ENCODE data around the gene ABHD6.

The ABHD6 gene

GRCh38 chr3:58250093-58250707, 12.6 kb downstream of the ABHD6 start:
- TF ChIP-seq, protein P1, sequence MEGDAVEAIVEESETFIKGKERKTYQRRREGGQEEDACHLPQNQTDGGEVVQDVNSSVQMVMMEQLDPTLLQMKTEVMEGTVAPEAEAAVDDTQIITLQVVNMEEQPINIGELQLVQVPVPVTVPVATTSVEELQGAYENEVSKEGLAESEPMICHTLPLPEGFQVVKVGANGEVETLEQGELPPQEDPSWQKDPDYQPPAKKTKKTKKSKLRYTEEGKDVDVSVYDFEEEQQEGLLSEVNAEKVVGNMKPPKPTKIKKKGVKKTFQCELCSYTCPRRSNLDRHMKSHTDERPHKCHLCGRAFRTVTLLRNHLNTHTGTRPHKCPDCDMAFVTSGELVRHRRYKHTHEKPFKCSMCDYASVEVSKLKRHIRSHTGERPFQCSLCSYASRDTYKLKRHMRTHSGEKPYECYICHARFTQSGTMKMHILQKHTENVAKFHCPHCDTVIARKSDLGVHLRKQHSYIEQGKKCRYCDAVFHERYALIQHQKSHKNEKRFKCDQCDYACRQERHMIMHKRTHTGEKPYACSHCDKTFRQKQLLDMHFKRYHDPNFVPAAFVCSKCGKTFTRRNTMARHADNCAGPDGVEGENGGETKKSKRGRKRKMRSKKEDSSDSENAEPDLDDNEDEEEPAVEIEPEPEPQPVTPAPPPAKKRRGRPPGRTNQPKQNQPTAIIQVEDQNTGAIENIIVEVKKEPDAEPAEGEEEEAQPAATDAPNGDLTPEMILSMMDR (conservative IDR thresholded peaks at IDR 0.05; ENCODE audit: low read depth, low read length) = no peak
- H3K4me3 ChIP-seq (ENCODE audit: low read depth, low read length) = no peak overlapping the region
- no peak for DNase-seq (ENCODE audit: low read depth)

DNA sequence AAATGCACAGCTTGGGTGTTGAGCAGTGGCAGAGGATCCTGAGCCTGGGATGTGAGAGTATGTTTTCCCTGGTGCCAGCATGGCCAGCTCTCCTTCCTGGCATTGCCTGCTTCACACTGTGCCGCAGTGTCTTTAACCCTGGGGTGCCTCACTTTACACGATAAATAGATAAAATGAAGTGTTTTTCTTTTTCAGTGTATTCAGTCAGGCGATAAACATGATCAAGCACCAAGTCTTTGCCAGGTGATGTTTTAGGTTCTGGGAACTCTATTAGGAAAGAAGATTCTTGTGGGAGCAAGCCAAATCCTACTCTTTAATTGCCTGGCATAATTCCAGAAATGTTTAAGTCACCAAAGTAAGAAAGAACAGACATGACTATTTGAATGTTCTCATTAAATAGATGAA, 14.0 kb downstream of the ABHD6 start:
- no peak for DNase-seq (ENCODE audit: low read depth)
- TF ChIP-seq, protein P1 (conservative IDR thresholded peaks at IDR 0.05; ENCODE audit: low read depth, low read length) = no peak

DNA sequence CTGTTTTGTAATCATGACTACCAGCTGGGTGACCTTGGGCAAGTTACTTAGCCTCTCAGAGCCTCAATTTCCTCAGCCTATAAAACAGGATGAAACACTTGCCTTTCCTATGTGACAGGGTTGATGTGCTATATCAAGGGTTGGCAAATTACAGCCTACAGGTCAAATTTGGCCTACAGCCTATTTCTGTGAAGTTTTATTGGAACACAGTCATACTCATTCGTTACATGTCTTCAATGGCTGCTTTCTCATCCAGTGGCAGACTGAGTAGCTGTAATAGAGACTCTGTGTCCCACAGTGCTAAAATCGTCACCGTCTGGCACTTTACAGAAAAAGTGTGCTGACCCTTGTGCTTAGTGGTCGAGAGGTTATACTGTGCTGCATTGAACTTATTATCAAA, 16.6 kb downstream of the ABHD6 start:
- no peak overlapping the region for H3K4me3 ChIP-seq (ENCODE audit: low read depth, low read length)
- TF ChIP-seq, protein P1 (conservative IDR thresholded peaks at IDR 0.05; ENCODE audit: low read depth, low read length) = no peak
- DNase-seq (ENCODE audit: low read depth) = no peak

More for the DNA sequence above, 14.0 kb downstream of the ABHD6 start:
- H3K4me3 ChIP-seq (ENCODE audit: low read depth, low read length) = no peak overlapping the region

DNA sequence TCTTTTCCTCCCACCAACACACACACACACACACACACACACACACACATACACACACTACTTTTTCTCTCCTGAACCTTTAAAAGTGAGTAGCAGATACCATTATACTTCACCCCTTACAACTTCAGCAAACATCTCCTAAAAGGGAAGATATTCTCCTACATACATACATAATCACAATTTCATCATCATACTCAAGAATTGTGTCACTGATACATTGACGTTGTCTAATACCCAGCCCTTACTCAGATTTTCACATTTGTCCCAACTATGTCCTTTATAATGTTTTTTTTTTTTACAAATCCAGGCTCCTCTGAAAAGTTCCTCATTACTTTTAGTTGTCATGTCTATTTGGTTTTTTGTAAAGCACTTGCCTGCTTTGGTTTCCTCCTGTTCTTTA, 18.5 kb downstream of the ABHD6 start:
- H3K4me3 ChIP-seq (ENCODE audit: low read depth, low read length) = no peak overlapping the region
- DNase-seq (ENCODE audit: low read depth) = no peak
- TF ChIP-seq, protein P1 (conservative IDR thresholded peaks at IDR 0.05; ENCODE audit: low read depth, low read length) = no peak

GRCh38 chr3:58256511-58256910, 18.9 kb downstream of the ABHD6 start:
- no peak overlapping the region for H3K4me3 ChIP-seq (ENCODE audit: low read depth, low read length)
- no peak for DNase-seq (ENCODE audit: low read depth)
- TF ChIP-seq, protein P1 (conservative IDR thresholded peaks at IDR 0.05; ENCODE audit: low read depth, low read length) = no peak

GRCh38 chr3:58258392-58259055, 20.9 kb downstream of the ABHD6 start:
- TF ChIP-seq, protein P1 (conservative IDR thresholded peaks at IDR 0.05; ENCODE audit: low read depth, low read length) = no peak
- no peak for DNase-seq (ENCODE audit: low read depth)
- no peak overlapping the region for H3K4me3 ChIP-seq (ENCODE audit: low read depth, low read length)

- DNase-seq (ENCODE audit: low read depth) = peak; percentile 57
- TF ChIP-seq, protein P1 (conservative IDR thresholded peaks at IDR 0.05; ENCODE audit: low read depth, low read length) = no peak
- H3K4me3 ChIP-seq (ENCODE audit: low read depth, low read length) = no peak overlapping the region
Observed at GRCh38 chr3:58260261-58260731, 22.7 kb downstream of the ABHD6 start.
